ENCODE results near the gene RGS3.
"Not testable (repeated sequence)": the region's sequence is repeated elsewhere in the genome, so short reads cannot be mapped to it uniquely, and the experiment has no call there.

The RGS3 gene

GRCh38 chr9:113463418-113464285 is at the start of gene RGS3:
Gene RGS3 (plus strand): TSS chr9:113463727. CDS start chr9:113463803, 76 bp downstream.
- H3K9ac ChIP-seq (ENCODE audit: low read length): peak within 1 kb of the TSS; percentile 47
- peak within 1 kb of the TSS; percentile 68 for H3K4me3 ChIP-seq (ENCODE audit: low read length)
- H3K27ac ChIP-seq (ENCODE audit: low read depth, low read length): peak within 1 kb of the TSS; percentile 62

GRCh38 chr9:113416149-113416721 is 47.3 kb upstream of the RGS3 start:
- no peaks in the 10 kb centered on the region for H3K27me3 ChIP-seq (ENCODE audit: control insufficient read depth, insufficient read depth, low read length)
- H3K27ac ChIP-seq (ENCODE audit: low read depth, low read length): no peak overlapping the region
- H3K4me3 ChIP-seq (ENCODE audit: low read length): no peak overlapping the region
- H3K9ac ChIP-seq (ENCODE audit: low read length): no peak overlapping the region
- no peaks in the 10 kb centered on the region for H3K4me1 ChIP-seq (ENCODE audit: control insufficient read depth, insufficient read depth, low read length)
- H3K36me3 ChIP-seq (ENCODE audit: control insufficient read depth, insufficient read depth, low read length): no peaks in the 10 kb centered on the region

More at GRCh38 chr9:113463418-113464285, at the start of gene RGS3:
- Histone ChIP-seq H3K27me3 (ENCODE audit: control insufficient read depth, insufficient read depth, low read length) (no peaks in the 10 kb centered on the region), H3K36me3 (ENCODE audit: control insufficient read depth, insufficient read depth, low read length) (no peaks in the 10 kb centered on the region), H3K4me1 (ENCODE audit: control insufficient read depth, insufficient read depth, low read length) (peaks cover 3% of the 10 kb centered on the region)

GRCh38 chr9:113417370-113417769 is 46.2 kb upstream of the RGS3 start:
- Histone ChIP-seq H3K27ac (ENCODE audit: low read depth, low read length) (no peak overlapping the region), H3K4me3 (ENCODE audit: low read length) (no peak overlapping the region), H3K4me1 (ENCODE audit: control insufficient read depth, insufficient read depth, low read length) (no peaks in the 10 kb centered on the region), H3K36me3 (ENCODE audit: control insufficient read depth, insufficient read depth, low read length) (no peaks in the 10 kb centered on the region), H3K27me3 (ENCODE audit: control insufficient read depth, insufficient read depth, low read length) (no peaks in the 10 kb centered on the region), H3K9ac (ENCODE audit: low read length) (no peak overlapping the region)

GRCh38 chr9:113421726-113422125 is 41.8 kb upstream of the RGS3 start:
- Histone ChIP-seq H3K4me1 (ENCODE audit: control insufficient read depth, insufficient read depth, low read length) (no peaks in the 10 kb centered on the region), H3K4me3 (ENCODE audit: low read length) (no peak overlapping the region), H3K27ac (ENCODE audit: low read depth, low read length) (no peak overlapping the region), H3K36me3 (ENCODE audit: control insufficient read depth, insufficient read depth, low read length) (no peaks in the 10 kb centered on the region), H3K27me3 (ENCODE audit: control insufficient read depth, insufficient read depth, low read length) (no peaks in the 10 kb centered on the region), H3K9ac (ENCODE audit: low read length) (no peak overlapping the region)

- Histone ChIP-seq H3K4me1 (ENCODE audit: control insufficient read depth, insufficient read depth, low read length) (no peaks in the 10 kb centered on the region), H3K27ac (ENCODE audit: low read depth, low read length) (no peak overlapping the region), H3K36me3 (ENCODE audit: control insufficient read depth, insufficient read depth, low read length) (no peaks in the 10 kb centered on the region), H3K27me3 (ENCODE audit: control insufficient read depth, insufficient read depth, low read length) (no peaks in the 10 kb centered on the region), H3K9ac (ENCODE audit: low read length) (no peak overlapping the region), H3K4me3 (ENCODE audit: low read length) (no peak overlapping the region)
Observed at GRCh38 chr9:113425072-113425471, 38.5 kb upstream of the RGS3 start.

GRCh38 chr9:113426701-113427100 is 36.8 kb upstream of the RGS3 start:
- Histone ChIP-seq H3K27ac (ENCODE audit: low read depth, low read length) (no peak overlapping the region), H3K9ac (ENCODE audit: low read length) (no peak overlapping the region), H3K36me3 (ENCODE audit: control insufficient read depth, insufficient read depth, low read length) (no peaks in the 10 kb centered on the region), H3K27me3 (ENCODE audit: control insufficient read depth, insufficient read depth, low read length) (no peaks in the 10 kb centered on the region), H3K4me3 (ENCODE audit: low read length) (no peak overlapping the region), H3K4me1 (ENCODE audit: control insufficient read depth, insufficient read depth, low read length) (no peaks in the 10 kb centered on the region)

- H3K27me3 ChIP-seq (ENCODE audit: control insufficient read depth, insufficient read depth, low read length): no peaks in the 10 kb centered on the region
- H3K4me1 ChIP-seq (ENCODE audit: control insufficient read depth, insufficient read depth, low read length): no peaks in the 10 kb centered on the region
- no peaks in the 10 kb centered on the region for H3K36me3 ChIP-seq (ENCODE audit: control insufficient read depth, insufficient read depth, low read length)
- no peak overlapping the region for H3K9ac ChIP-seq (ENCODE audit: low read length)
- no peak overlapping the region for H3K27ac ChIP-seq (ENCODE audit: low read depth, low read length)
- H3K4me3 ChIP-seq (ENCODE audit: low read length): no peak overlapping the region
Observed at GRCh38 chr9:113427629-113428028, 35.9 kb upstream of the RGS3 start.

- Histone ChIP-seq H3K9ac (ENCODE audit: low read length) (no peak overlapping the region), H3K36me3 (ENCODE audit: control insufficient read depth, insufficient read depth, low read length) (no peaks in the 10 kb centered on the region), H3K27ac (ENCODE audit: low read depth, low read length) (no peak overlapping the region), H3K4me1 (ENCODE audit: control insufficient read depth, insufficient read depth, low read length) (no peaks in the 10 kb centered on the region), H3K27me3 (ENCODE audit: control insufficient read depth, insufficient read depth, low read length) (no peaks in the 10 kb centered on the region), H3K4me3 (ENCODE audit: low read length) (no peak overlapping the region)
Observed at GRCh38 chr9:113428062-113428615, 35.4 kb upstream of the RGS3 start.

GRCh38 chr9:113431191-113431590 is 32.3 kb upstream of the RGS3 start:
- H3K27ac ChIP-seq (ENCODE audit: low read depth, low read length): no peak overlapping the region
- H3K4me1 ChIP-seq (ENCODE audit: control insufficient read depth, insufficient read depth, low read length): no peaks in the 10 kb centered on the region
- no peak overlapping the region for H3K9ac ChIP-seq (ENCODE audit: low read length)
- H3K4me3 ChIP-seq (ENCODE audit: low read length): no peak overlapping the region
- no peaks in the 10 kb centered on the region for H3K27me3 ChIP-seq (ENCODE audit: control insufficient read depth, insufficient read depth, low read length)
- no peaks in the 10 kb centered on the region for H3K36me3 ChIP-seq (ENCODE audit: control insufficient read depth, insufficient read depth, low read length)

- Histone ChIP-seq H3K27me3 (ENCODE audit: control insufficient read depth, insufficient read depth, low read length) (no peaks in the 10 kb centered on the region), H3K9ac (ENCODE audit: low read length) (no peak overlapping the region), H3K4me3 (ENCODE audit: low read length) (no peak overlapping the region), H3K27ac (ENCODE audit: low read depth, low read length) (no peak overlapping the region), H3K4me1 (ENCODE audit: control insufficient read depth, insufficient read depth, low read length) (no peaks in the 10 kb centered on the region), H3K36me3 (ENCODE audit: control insufficient read depth, insufficient read depth, low read length) (no peaks in the 10 kb centered on the region)
Observed at GRCh38 chr9:113436728-113437515, 26.6 kb upstream of the RGS3 start.

- not testable (repeated sequence) for H3K4me1 ChIP-seq (ENCODE audit: control insufficient read depth, insufficient read depth, low read length); H3K9ac ChIP-seq (ENCODE audit: low read length); H3K27ac ChIP-seq (ENCODE audit: low read depth, low read length); H3K36me3 ChIP-seq (ENCODE audit: control insufficient read depth, insufficient read depth, low read length); H3K27me3 ChIP-seq (ENCODE audit: control insufficient read depth, insufficient read depth, low read length); H3K4me3 ChIP-seq (ENCODE audit: low read length)
Observed at GRCh38 chr9:113437716-113438115, 25.8 kb upstream of the RGS3 start.

- Histone ChIP-seq H3K36me3 (ENCODE audit: control insufficient read depth, insufficient read depth, low read length) (no peaks in the 10 kb centered on the region), H3K4me3 (ENCODE audit: low read length) (no peak overlapping the region), H3K27ac (ENCODE audit: low read depth, low read length) (no peak overlapping the region), H3K27me3 (ENCODE audit: control insufficient read depth, insufficient read depth, low read length) (no peaks in the 10 kb centered on the region), H3K9ac (ENCODE audit: low read length) (no peak overlapping the region), H3K4me1 (ENCODE audit: control insufficient read depth, insufficient read depth, low read length) (no peaks in the 10 kb centered on the region)
Observed at GRCh38 chr9:113444736-113445135, 18.8 kb upstream of the RGS3 start.

Data from rectal smooth muscle tissue (tissue), 1 donor.